Karpas-422 (cell line): ENCODE results near the gene PPL. TPM values are rescaled to one million over a fixed set of nuclear protein-coding genes. Genes with fewer than 3 reads are reported as not detected.

ENCODE experiments used
- DNase-seq: peaks from one replicate; pipeline ENCODE4 v3.0.0-alpha.2; 2015
- H2AFZ ChIP-seq: fragments of 200-600 bp; sonication (generic); 2 replicates; pipeline ENCODE4 v1.6.1; 2014; ENCODE audit warnings: antibody characterized with exemption, low read length, mixed read lengths
- H3K27ac ChIP-seq: fragments of 200-600 bp; sonication (generic); 2 replicates; pipeline ENCODE4 v1.5.1; 2014; ENCODE audit warnings: mild to moderate bottlenecking, low read length, moderate library complexity
- H3K27me3 ChIP-seq: fragments of 200-600 bp; sonication (generic); 2 replicates; pipeline ENCODE4 v1.6.1; 2014; ENCODE audit warnings: low read length, mixed read lengths
- H3K36me3 ChIP-seq: fragments of 200-600 bp; sonication (generic); 2 replicates; pipeline ENCODE4 v1.6.1; 2014; ENCODE audit warnings: low read length, mixed read lengths; ENCODE audit not compliant: insufficient read depth
- H3K4me1 ChIP-seq: fragments of 200-600 bp; sonication (generic); 2 replicates; pipeline ENCODE4 v1.6.1; 2014; ENCODE audit warnings: mild to moderate bottlenecking, low read length, mixed read lengths
- H3K4me2 ChIP-seq: fragments of 200-600 bp; sonication (generic); 2 replicates; pipeline ENCODE4 v1.6.1; 2014; ENCODE audit warnings: low read length, low read depth, mild to moderate bottlenecking; ENCODE audit not compliant: poor library complexity, severe bottlenecking
- H3K4me3 ChIP-seq: fragments of 200-600 bp; sonication (generic); 2 replicates; pipeline ENCODE4 v1.5.1; 2014; ENCODE audit warnings: mild to moderate bottlenecking, antibody characterized with exemption, low read length, mixed read lengths
- H3K79me2 ChIP-seq: fragments of 200-600 bp; sonication (generic); 2 replicates; pipeline ENCODE4 v1.6.1; 2014; ENCODE audit warnings: mild to moderate bottlenecking, low read length, mixed read lengths
- H3K9ac ChIP-seq: fragments of 200-600 bp; sonication (generic); 2 replicates; pipeline ENCODE4 v1.6.0; 2014; ENCODE audit warnings: low read length
- H3K9me2 ChIP-seq: fragments of 200-600 bp; sonication (generic), shearing (Covaris generic); replicated peaks from 2 replicates; pipeline ENCODE4 v1.6.0; 2014; ENCODE audit warnings: mild to moderate bottlenecking, low read length, moderate library complexity; ENCODE audit not compliant: insufficient read depth
- H3K9me3 ChIP-seq: fragments of 300-700, 200-600 bp; sonication (generic); 2 replicates; pipeline ENCODE4 v1.6.1; 2014; ENCODE audit warnings: low read length, mixed read lengths
- H4K20me1 ChIP-seq: fragments of 200-600 bp; sonication (generic); 2 replicates; pipeline ENCODE4 v1.6.1; 2014; ENCODE audit warnings: mild to moderate bottlenecking, antibody characterized with exemption, low read length, low read depth; ENCODE audit not compliant: insufficient read depth
- total RNA-seq: library from RNA; depleted of rRNA; stranded (reverse); fragments of >200 nt; shearing (Covaris generic); gene quantifications from 2 replicates; pipeline ENCODE4 v1.2.3, GENCODE V29; 2014; ENCODE audit warnings: low replicate concordance

The PPL gene
- total RNA-seq, 1 experiment from 2014 or later: not detected

GRCh38 chr16:4868026-4868425, 68.9 kb downstream of the PPL start:
- DNase-seq: no peak
- no peak overlapping the region for H3K4me2 ChIP-seq
- H3K4me3 ChIP-seq: no peak overlapping the region
- no peaks in the 10 kb centered on the region for H3K9me3 ChIP-seq
- no peak overlapping the region for H2AFZ ChIP-seq
- peaks cover 65% of the 10 kb centered on the region for H3K79me2 ChIP-seq
- no peaks in the 10 kb centered on the region for H3K9me2 ChIP-seq
- H3K27me3 ChIP-seq: no peaks in the 10 kb centered on the region
- H3K27ac ChIP-seq: no peak overlapping the region
- peaks cover 13% of the 10 kb centered on the region; the same call in 1 of the 2 replicates for H4K20me1 ChIP-seq
- H3K36me3 ChIP-seq: peaks cover 21% of the 10 kb centered on the region; the same call in 1 of the 2 replicates
- H3K9ac ChIP-seq: no peak overlapping the region
- peaks cover 15% of the 10 kb centered on the region for H3K4me1 ChIP-seq

- H3K9me2 ChIP-seq: no peaks in the 10 kb centered on the region
- H3K36me3 ChIP-seq: peaks cover 25% of the 10 kb centered on the region; the same call in 1 of the 2 replicates
- DNase-seq: no peak
- no peak overlapping the region for H3K4me2 ChIP-seq
- no peak overlapping the region for H2AFZ ChIP-seq
- H3K9me3 ChIP-seq: no peaks in the 10 kb centered on the region
- no peak overlapping the region for H3K27ac ChIP-seq
- peaks cover 22% of the 10 kb centered on the region; the same call in 1 of the 2 replicates for H4K20me1 ChIP-seq
- no peaks in the 10 kb centered on the region for H3K27me3 ChIP-seq
- H3K4me1 ChIP-seq: peaks cover 23% of the 10 kb centered on the region
- peaks cover 75% of the 10 kb centered on the region for H3K79me2 ChIP-seq
- no peak overlapping the region for H3K4me3 ChIP-seq
- no peak overlapping the region for H3K9ac ChIP-seq
These were observed 70.4 kb downstream of the PPL start for GRCh38 chr16:4866586-4866985.

- Histone ChIP-seq H3K4me1 (peaks cover 23% of the 10 kb centered on the region), H3K36me3 (peaks cover 28% of the 10 kb centered on the region; the same call in 1 of the 2 replicates), H3K4me3 (no peak overlapping the region), H3K9me3 (no peaks in the 10 kb centered on the region), H3K9ac (no peak overlapping the region), H3K27me3 (no peaks in the 10 kb centered on the region), H3K27ac (no peak overlapping the region), H3K4me2 (no peak overlapping the region), H3K79me2 (peaks cover 84% of the 10 kb centered on the region), H4K20me1 (peaks cover 22% of the 10 kb centered on the region; the same call in 1 of the 2 replicates), H3K9me2 (no peaks in the 10 kb centered on the region), H2AFZ (no peak overlapping the region)
- no peak for DNase-seq
These were observed 71.6 kb downstream of the PPL start for GRCh38 chr16:4865231-4865860.

- peaks cover 28% of the 10 kb centered on the region; the same call in 1 of the 2 replicates for H3K36me3 ChIP-seq
These were observed 72.2 kb downstream of the PPL start for GRCh38 chr16:4864728-4865127.

GRCh38 chr16:4862639-4863038, 74.3 kb downstream of the PPL start:
- no peak overlapping the region for H3K4me2 ChIP-seq
- no peak overlapping the region for H3K27ac ChIP-seq
- H2AFZ ChIP-seq: no peak overlapping the region
- H3K36me3 ChIP-seq: peaks cover 37% of the 10 kb centered on the region; the same call in 1 of the 2 replicates
- peaks cover 23% of the 10 kb centered on the region for H3K4me1 ChIP-seq
- peaks cover 22% of the 10 kb centered on the region; the same call in 1 of the 2 replicates for H4K20me1 ChIP-seq
- no peaks in the 10 kb centered on the region for H3K9me3 ChIP-seq
- H3K27me3 ChIP-seq: no peaks in the 10 kb centered on the region
- DNase-seq: no peak
- H3K4me3 ChIP-seq: no peak overlapping the region
- H3K9me2 ChIP-seq: no peaks in the 10 kb centered on the region
- H3K9ac ChIP-seq: no peak overlapping the region
- H3K79me2 ChIP-seq: peaks cover 68% of the 10 kb centered on the region

More at GRCh38 chr16:4864728-4865127, 72.2 kb downstream of the PPL start:
- no peak overlapping the region for H3K4me3 ChIP-seq
- H3K9ac ChIP-seq: no peak overlapping the region
- H3K9me3 ChIP-seq: no peaks in the 10 kb centered on the region
- H3K9me2 ChIP-seq: no peaks in the 10 kb centered on the region
- H3K4me2 ChIP-seq: no peak overlapping the region
- H3K79me2 ChIP-seq: peaks cover 84% of the 10 kb centered on the region
- H3K4me1 ChIP-seq: peaks cover 23% of the 10 kb centered on the region
- no peak for DNase-seq
- no peak overlapping the region for H3K27ac ChIP-seq
- H4K20me1 ChIP-seq: peaks cover 22% of the 10 kb centered on the region; the same call in 1 of the 2 replicates
- no peaks in the 10 kb centered on the region for H3K27me3 ChIP-seq
- H2AFZ ChIP-seq: no peak overlapping the region

- no peak for DNase-seq
- Histone ChIP-seq H3K9me2 (no peaks in the 10 kb centered on the region), H3K27ac (no peak overlapping the region), H3K4me3 (no peak overlapping the region), H3K4me1 (peaks cover 23% of the 10 kb centered on the region), H4K20me1 (peaks cover 18% of the 10 kb centered on the region; the same call in 1 of the 2 replicates), H2AFZ (no peak overlapping the region), H3K79me2 (peaks cover 59% of the 10 kb centered on the region), H3K9ac (no peak overlapping the region), H3K9me3 (no peaks in the 10 kb centered on the region), H3K27me3 (no peaks in the 10 kb centered on the region), H3K36me3 (peaks cover 44% of the 10 kb centered on the region; the same call in 1 of the 2 replicates), H3K4me2 (no peak overlapping the region)
These were observed 76.1 kb downstream of the PPL start for GRCh38 chr16:4860727-4861342.

- no peak for DNase-seq
- Histone ChIP-seq H3K9me3 (no peaks in the 10 kb centered on the region), H3K27ac (no peak overlapping the region), H2AFZ (no peak overlapping the region), H3K4me2 (no peak overlapping the region), H3K9me2 (no peaks in the 10 kb centered on the region), H3K4me3 (no peak overlapping the region), H3K27me3 (no peaks in the 10 kb centered on the region), H4K20me1 (peaks cover 18% of the 10 kb centered on the region; the same call in 1 of the 2 replicates), H3K4me1 (peaks cover 23% of the 10 kb centered on the region), H3K79me2 (peaks cover 57% of the 10 kb centered on the region), H3K36me3 (peaks cover 48% of the 10 kb centered on the region; the same call in 1 of the 2 replicates), H3K9ac (no peak overlapping the region)
These were observed 77.1 kb downstream of the PPL start for GRCh38 chr16:4859900-4860255.

GRCh38 chr16:4859190-4859899, 77.6 kb downstream of the PPL start:
- Histone ChIP-seq H3K4me2 (no peak overlapping the region), H3K4me1 (peaks cover 21% of the 10 kb centered on the region), H3K27me3 (no peaks in the 10 kb centered on the region), H2AFZ (no peak overlapping the region), H3K9me3 (no peaks in the 10 kb centered on the region), H4K20me1 (peaks cover 18% of the 10 kb centered on the region; the same call in 1 of the 2 replicates), H3K9ac (no peak overlapping the region), H3K79me2 (peaks cover 53% of the 10 kb centered on the region), H3K36me3 (peaks cover 49% of the 10 kb centered on the region; the same call in 1 of the 2 replicates), H3K9me2 (no peaks in the 10 kb centered on the region), H3K4me3 (no peak overlapping the region), H3K27ac (no peak overlapping the region)
- DNase-seq: no peak
